HG03045 (cell line): ENCODE results near the gene HSD11B1L.
"Not testable (repeated sequence)": the region's sequence is repeated elsewhere in the genome, so short reads cannot be mapped to it uniquely, and the experiment has no call there.

Experiments
- ATAC-seq: cut with Tn5 transposase; IDR thresholded peaks from one replicate; pipeline ENCODE4 v1.9.1; 2021; ENCODE audit warnings: mild to moderate bottlenecking, moderate library complexity; ENCODE audit not compliant: unreplicated experiment

The HSD11B1L gene

GRCh38 chr19:5719961-5720790, 39.3 kb downstream of the HSD11B1L start, which contains the start of the genes CATSPERD and LONP1:
CATSPERD (plus strand) TSS chr19:5720637; CDS start chr19:5720738, 101 bp downstream.
LONP1 (minus strand) TSS chr19:5720146; CDS start chr19:5720132, 14 bp downstream.
- peak; percentile 83 for ATAC-seq

GRCh38 chr19:5727453-5728050, 46.7 kb downstream of the HSD11B1L start:
- no peak for ATAC-seq

GRCh38 chr19:5733172-5733571, 52.3 kb downstream of the HSD11B1L start:
- ATAC-seq, result not testable (repeated sequence)
